ENCODE measurements around the gene MPND.

- TF ChIP-seq POLR2A (IDR thresholded peaks at IDR 0.05; ENCODE audit: low read length): no peak
- TF ChIP-seq GATA1 (IDR thresholded peaks at IDR 0.05; ENCODE audit: low read depth, low read length): no peak
Observed at GRCh38 chr19:4368128-4368820, 24.9 kb downstream of the MPND start.
